Body of pancreas (tissue), 4 donors: ENCODE data around the gene AUH. TPM values are rescaled to one million over a fixed set of nuclear protein-coding genes. Genes with fewer than 3 reads are reported as not detected.

Experiments used
- ATAC-seq: fragments of 150-250 bp; one replicate; pipeline ENCODE4 v1.9.1; 2016
- DNase-seq, 4 donors: peaks; one replicate each; pipeline ENCODE4 v3.0.0-alpha.2; 2019
- H3K27ac ChIP-seq, 4 donors: fragments of 200-600 bp; sonication (generic); 1 replicate in 3 of 4; 2 replicates in 1 of 4; pipeline versions ENCODE4 v1.5.1 to v1.6.1; 2016 to 2019; ENCODE audit warnings: mild to moderate bottlenecking in 1 of 4, mixed read lengths in 1 of 4, moderate library complexity in 1 of 4
- H3K27me3 ChIP-seq, 2 donors: fragments of 200-600 bp; sonication (generic); one replicate each; pipeline ENCODE4 v1.6.0; 2016; ENCODE audit warnings: mild to moderate bottlenecking in 1 of 2
- H3K36me3 ChIP-seq, 2 donors: fragments of 200-600 bp; sonication (generic); replicated peaks in 1 of 2; 2 replicates each; pipeline ENCODE4 v1.5.1; 2016; ENCODE audit warnings: low read depth in 2 of 2; ENCODE audit not compliant: insufficient read depth in 1 of 2
- H3K4me1 ChIP-seq: fragments of 200-600 bp; sonication (generic); one replicate; pipeline ENCODE4 v1.6.0; 2016
- H3K4me3 ChIP-seq, 2 donors: fragments of 200-600 bp; sonication (generic); 1 replicate in 1 of 2; 2 replicates in 1 of 2; pipeline ENCODE4 v1.5.1; 2016 to 2019
- H3K9me3 ChIP-seq, 3 donors: fragments of 200-600 bp; sonication (generic); 1 replicate in 2 of 3; 2 replicates in 1 of 3; pipeline ENCODE4 v1.5.1; 2016
- CTCF ChIP-seq, 7 experiments: fragments of 450-650 bp in 4 of 7; fragments of 200-600 bp in 3 of 7; sonication (generic) in 3 of 7; IDR thresholded peaks; one replicate each; pipeline ENCODE4 v1.5.1; 2016 to 2019; ENCODE audit warnings: antibody characterized with exemption in 7 of 7
- POLR2A ChIP-seq, 3 donors: fragments of 450-650 bp; IDR thresholded peaks; one replicate each; pipeline ENCODE4 v1.6.1; 2016; ENCODE audit warnings: antibody characterized with exemption in 3 of 3, mild to moderate bottlenecking in 2 of 3
- WGBS, 2 donors: methylation state at CpG; one replicate each; pipeline ENCODE4 v1.1.5; 2017; 5-methylcytosine and 5-hydroxymethylcytosine counted together
- intact Hi-C: fragments of 100-400 bp; cut with DNase I; formaldehyde crosslinking; loops from one replicate; pipeline ENCODE4 v1.15.1; 2023
- total RNA-seq, 2 donors: library from RNA; depleted of rRNA; stranded (reverse); fragments of >200 nt; gene quantifications; one replicate each; pipeline ENCODE4 v1.1.0, GENCODE V29; 2016

AUH gene
- total RNA-seq, 2 donors from 2014 or later = 47.7 to 75.8 TPM

GRCh38 chr9:91407580-91408318, 46.0 kb upstream of the AUH start:
- Histone ChIP-seq H3K27ac (no peak overlapping the region), H3K36me3 (peaks cover 10 to 11% of the 10 kb centered on the region in 2 donors), H3K9me3 (no peaks in the 10 kb centered on the region), H3K4me3 (no peak overlapping the region), H3K4me1 (no peaks in the 10 kb centered on the region), H3K27me3 (no peaks in the 10 kb centered on the region)
- DNase-seq = no peak
- WGBS, 2 donors = 86 to 95% methylated on average over 12 of the region's 12 CpGs
- intact Hi-C loops = no loop called here
- no peak for ATAC-seq
- TF ChIP-seq CTCF (IDR thresholded peaks at IDR 0.05) (no peak), POLR2A (IDR thresholded peaks at IDR 0.05) (no peak)

- TF ChIP-seq CTCF (IDR thresholded peaks at IDR 0.05) (no peak), POLR2A (IDR thresholded peaks at IDR 0.05) (no peak)
- Histone ChIP-seq H3K27me3 (no peaks in the 10 kb centered on the region), H3K36me3 (peaks cover 10 to 11% of the 10 kb centered on the region in 2 donors), H3K4me1 (no peaks in the 10 kb centered on the region), H3K27ac (no peak overlapping the region), H3K4me3 (no peak overlapping the region), H3K9me3 (no peaks in the 10 kb centered on the region)
- ATAC-seq (no peak), DNase-seq (no peak)
- intact Hi-C loops = no loop called here
- 94 to 95% methylated on average over 21 of the region's 25 CpGs for WGBS, 2 donors
These were observed 43.8 kb upstream of the AUH start for GRCh38 chr9:91405343-91406077.

- TF ChIP-seq POLR2A (IDR thresholded peaks at IDR 0.05) = no peak
- no peak for TF ChIP-seq CTCF (IDR thresholded peaks at IDR 0.05)
- Histone ChIP-seq H3K36me3 (peaks cover 0 to 4% of the 10 kb centered on the region in 2 donors), H3K27me3 (no peaks in the 10 kb centered on the region), H3K27ac (no peak overlapping the region), H3K9me3 (no peaks in the 10 kb centered on the region), H3K4me3 (no peak overlapping the region), H3K4me1 (no peaks in the 10 kb centered on the region)
- intact Hi-C loops = no loop called here
- no peak for ATAC-seq
- WGBS, 2 donors = 80 to 92% methylated on average over 14 of the region's 14 CpGs
- DNase-seq = no peak
These were observed 42.2 kb upstream of the AUH start for GRCh38 chr9:91403665-91404543.

GRCh38 chr9:91398926-91399325, 37.2 kb upstream of the AUH start:
- no peaks in the 10 kb centered on the region for H3K27me3 ChIP-seq
- no peak for TF ChIP-seq POLR2A (IDR thresholded peaks at IDR 0.05)
- TF ChIP-seq CTCF (IDR thresholded peaks at IDR 0.05) = no peak
- no peaks in the 10 kb centered on the region for H3K9me3 ChIP-seq
- 77% methylated on average over 3 of the region's 3 CpGs for WGBS, 2 donors
- no peaks in the 10 kb centered on the region for H3K36me3 ChIP-seq
- no peak overlapping the region for H3K27ac ChIP-seq
- ATAC-seq (no peak), DNase-seq (no peak)
- H3K4me3 ChIP-seq = no peak overlapping the region
- intact Hi-C loops = no loop called here
- no peaks in the 10 kb centered on the region for H3K4me1 ChIP-seq
